ENCODE results near the gene ZNF608.

GRCh38 chr5:124755565-124755964 is 9.1 kb upstream of the ZNF608 start:
- no peak for TF ChIP-seq CTCF (IDR thresholded peaks at IDR 0.05)
- no peak for TF ChIP-seq EZH2 (IDR thresholded peaks at IDR 0.05)

Data from neural progenitor cell (in vitro differentiated cells).